Subcutaneous abdominal adipose tissue (tissue), 5 donors: Measurements from ENCODE around the gene FGF2.

Source experiments
- H3K27ac ChIP-seq: one replicate; pipeline ENCODE4 v1.7.0; 2013; ENCODE audit warnings: low read depth, mild to moderate bottlenecking, inconsistent platforms, low read length, moderate library complexity
- H3K27me3 ChIP-seq, 5 donors: one replicate each; pipeline ENCODE4 v1.7.0; 2013; ENCODE audit warnings: low read length in 5 of 5, inconsistent platforms in 1 of 5; ENCODE audit not compliant: control insufficient read depth in 5 of 5, insufficient read depth in 4 of 5
- H3K36me3 ChIP-seq, 5 donors: one replicate each; pipeline ENCODE4 v1.7.0; 2013; ENCODE audit warnings: low read length in 5 of 5; ENCODE audit not compliant: control insufficient read depth in 5 of 5, insufficient read depth in 5 of 5
- H3K4me1 ChIP-seq, 5 donors: one replicate each; pipeline ENCODE4 v1.7.0; 2013; ENCODE audit warnings: low read length in 5 of 5, mild to moderate bottlenecking in 3 of 5, moderate library complexity in 1 of 5; ENCODE audit not compliant: control insufficient read depth in 5 of 5, insufficient read depth in 5 of 5
- H3K4me3 ChIP-seq, 5 donors: one replicate each; pipeline ENCODE4 v1.7.0; 2013; ENCODE audit warnings: low read length in 5 of 5, low read depth in 1 of 5
- H3K9ac ChIP-seq, 5 donors: one replicate each; pipeline ENCODE4 v1.7.0; 2013; ENCODE audit warnings: low read length in 5 of 5, mild to moderate bottlenecking in 4 of 5, moderate library complexity in 3 of 5
- H3K9me3 ChIP-seq, 5 donors: one replicate each; pipeline ENCODE4 v1.7.0; 2013; ENCODE audit warnings: low read length in 5 of 5; ENCODE audit not compliant: control insufficient read depth in 5 of 5
- donor health status: healthy.
- donor health status: healthy.
- donor health status: healthy.
- donor health status: healthy.
- donor health status: healthy.

FGF2 gene

GRCh38 chr4:122826079-122826527 lies 528 bp upstream of the FGF2 start:
- peak overlapping the region; percentile 96 for H3K27ac ChIP-seq

GRCh38 chr4:122827258-122827878 lies 737 bp downstream of the FGF2 start:
- peak overlapping the region; percentile 96 for H3K27ac ChIP-seq
- peak overlapping the region; percentile 5 to 89 (median 81) for H3K9ac ChIP-seq
- H3K4me3 ChIP-seq, result peak overlapping the region; percentile 79 to 89 (median 82)
- H3K27me3 ChIP-seq, result no peaks in the 10 kb centered on the region
- peaks cover 0 to 47% (median 27%) of the 10 kb centered on the region in 5 donors for H3K4me1 ChIP-seq
- no peaks in the 10 kb centered on the region for H3K36me3 ChIP-seq
- H3K9me3 ChIP-seq, result no peaks in the 10 kb centered on the region

More at GRCh38 chr4:122826079-122826527, 528 bp upstream of the FGF2 start:
- no peaks in the 10 kb centered on the region for H3K36me3 ChIP-seq
- peak overlapping the region; percentile 50 to 89 (median 60) for H3K4me3 ChIP-seq
- H3K4me1 ChIP-seq, result peaks cover 0 to 38% (median 27%) of the 10 kb centered on the region in 5 donors
- peak overlapping the region; percentile 43 to 88 (median 50) for H3K9ac ChIP-seq
- H3K9me3 ChIP-seq, result no peaks in the 10 kb centered on the region
- no peaks in the 10 kb centered on the region for H3K27me3 ChIP-seq

GRCh38 chr4:122827879-122828601 lies 1.4 kb downstream of the FGF2 start:
- Histone ChIP-seq H3K4me1 (peaks cover 0 to 52% (median 27%) of the 10 kb centered on the region in 5 donors), H3K4me3 (peak overlapping the region; percentile 79 to 89 (median 82)), H3K27me3 (no peaks in the 10 kb centered on the region), H3K27ac (peak overlapping the region; percentile 96), H3K36me3 (no peaks in the 10 kb centered on the region), H3K9ac (peak overlapping the region; percentile 5 to 89 (median 81)), H3K9me3 (no peaks in the 10 kb centered on the region)

GRCh38 chr4:122830426-122831095 lies 3.9 kb downstream of the FGF2 start:
- H3K27ac ChIP-seq, result peak overlapping the region; percentile 96

GRCh38 chr4:122831515-122832196 lies 5.0 kb downstream of the FGF2 start:
- Histone ChIP-seq H3K4me3 (no peak overlapping the region), H3K36me3 (peaks cover 0 to 3% (median 0%) of the 10 kb centered on the region in 5 donors), H3K27ac (peak overlapping the region; percentile 96), H3K9me3 (no peaks in the 10 kb centered on the region), H3K4me1 (peaks cover 2 to 58% (median 23%) of the 10 kb centered on the region in 5 donors), H3K27me3 (no peaks in the 10 kb centered on the region), H3K9ac (peak overlapping the region in 1 of 5 donors; percentile 32)

More at GRCh38 chr4:122830426-122831095, 3.9 kb downstream of the FGF2 start:
- H3K36me3 ChIP-seq, result peaks cover 0 to 3% (median 0%) of the 10 kb centered on the region in 5 donors
- no peaks in the 10 kb centered on the region for H3K9me3 ChIP-seq
- no peak overlapping the region for H3K4me3 ChIP-seq
- peaks cover 2 to 59% (median 27%) of the 10 kb centered on the region in 5 donors for H3K4me1 ChIP-seq
- H3K27me3 ChIP-seq, result no peaks in the 10 kb centered on the region
- peak overlapping the region in 1 of 5 donors; percentile 28 for H3K9ac ChIP-seq

GRCh38 chr4:122832732-122833131 lies 6.1 kb downstream of the FGF2 start:
- peak overlapping the region in 1 of 5 donors; percentile 40 for H3K9ac ChIP-seq
- no peaks in the 10 kb centered on the region for H3K9me3 ChIP-seq
- H3K36me3 ChIP-seq, result peaks cover 0 to 3% (median 0%) of the 10 kb centered on the region in 5 donors
- H3K27me3 ChIP-seq, result no peaks in the 10 kb centered on the region
- H3K4me3 ChIP-seq, result no peak overlapping the region
- H3K4me1 ChIP-seq, result peaks cover 2 to 65% (median 17%) of the 10 kb centered on the region in 5 donors
- peak overlapping the region; percentile 96 for H3K27ac ChIP-seq

GRCh38 chr4:122833999-122834398 lies 7.4 kb downstream of the FGF2 start:
- Histone ChIP-seq H3K27ac (peak overlapping the region; percentile 96), H3K36me3 (peaks cover 0 to 3% (median 0%) of the 10 kb centered on the region in 5 donors), H3K4me3 (no peak overlapping the region), H3K9me3 (no peaks in the 10 kb centered on the region), H3K27me3 (no peaks in the 10 kb centered on the region), H3K9ac (peak overlapping the region in 1 of 5 donors; percentile 63), H3K4me1 (peaks cover 2 to 55% (median 7%) of the 10 kb centered on the region in 5 donors)

GRCh38 chr4:122836941-122837340 lies 10.3 kb downstream of the FGF2 start:
- peaks cover 0 to 10% (median 6%) of the 10 kb centered on the region in 5 donors for H3K36me3 ChIP-seq
- no peak overlapping the region for H3K4me3 ChIP-seq
- H3K9ac ChIP-seq, result no peak overlapping the region
- peaks cover 2 to 28% (median 10%) of the 10 kb centered on the region in 5 donors for H3K4me1 ChIP-seq
- no peaks in the 10 kb centered on the region for H3K9me3 ChIP-seq
- H3K27me3 ChIP-seq, result no peaks in the 10 kb centered on the region
- peak overlapping the region; percentile 47 for H3K27ac ChIP-seq

GRCh38 chr4:122838034-122838433 lies 11.4 kb downstream of the FGF2 start:
- Histone ChIP-seq H3K9me3 (no peaks in the 10 kb centered on the region), H3K36me3 (peaks cover 0 to 10% (median 6%) of the 10 kb centered on the region in 5 donors), H3K4me3 (no peak overlapping the region), H3K4me1 (peaks cover 2 to 31% (median 12%) of the 10 kb centered on the region in 5 donors), H3K27me3 (no peaks in the 10 kb centered on the region), H3K27ac (peak overlapping the region; percentile 47), H3K9ac (no peak overlapping the region)
